Fibroblast of the conjunctiva (primary cell): Measurements from ENCODE around the gene SKP2.
"Not testable (repeated sequence)": the region's sequence is repeated elsewhere in the genome, so short reads cannot be mapped to it uniquely, and the experiment has no call there.

Source experiments
- DNase-seq: peaks from one replicate; pipeline ENCODE4 v3.0.0-alpha.2; 2010; ENCODE audit warnings: low read depth

Gene SKP2

DNA sequence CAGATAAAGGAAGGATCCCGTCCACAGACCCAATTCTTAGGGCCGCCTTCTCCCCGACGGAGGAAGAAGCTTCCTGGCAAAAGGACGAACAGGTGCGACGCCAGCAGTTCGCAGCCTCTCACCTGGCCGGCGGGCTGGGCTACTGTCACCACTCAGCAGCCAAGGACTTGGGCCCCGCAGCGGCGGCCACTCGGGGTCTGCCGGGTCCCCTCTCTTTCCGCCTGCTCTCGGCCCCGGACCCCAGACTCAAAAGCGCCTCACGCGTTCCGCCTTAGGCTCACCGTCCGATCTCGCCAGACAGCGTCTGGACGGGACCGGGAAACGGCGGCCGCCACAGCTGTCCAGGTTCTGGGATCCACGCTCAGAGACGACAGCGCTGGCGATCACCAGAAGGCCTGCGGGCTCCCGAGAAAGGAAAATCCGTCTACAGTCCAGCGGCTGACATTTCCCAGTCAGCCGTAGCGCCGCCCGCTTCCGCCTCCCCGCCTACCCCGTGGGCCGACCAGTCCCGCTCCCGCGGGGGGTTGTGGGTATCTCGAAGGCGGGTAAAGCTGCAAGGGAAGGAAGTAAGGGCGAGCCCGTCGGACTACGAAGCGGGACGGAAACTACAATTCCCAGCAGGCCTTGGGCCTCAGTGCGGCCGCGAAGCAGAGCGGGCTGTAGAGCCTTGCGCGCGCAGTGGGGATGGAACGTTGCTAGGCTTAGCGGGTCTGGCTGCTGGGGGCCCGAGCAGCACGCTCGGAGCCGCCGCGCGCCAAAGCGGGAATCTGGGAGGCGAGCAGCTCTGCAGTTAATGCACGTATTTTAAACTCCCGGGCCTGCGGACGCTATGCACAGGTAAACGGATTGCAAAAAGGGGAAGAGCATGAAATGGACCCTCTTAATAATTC is at the start of gene SKP2, which contains the start of gene LMBRD2:
Gene SKP2 (plus strand): TSS at position 678 of the 890 bp plus-strand sequence. CDS start 152 bp downstream, at position 830.
Gene LMBRD2 (minus strand): TSS at position 454 of the 890 bp plus-strand sequence. CDS start 8,538 bp downstream, outside the sequence.
- peak; percentile 95 for DNase-seq

DNA sequence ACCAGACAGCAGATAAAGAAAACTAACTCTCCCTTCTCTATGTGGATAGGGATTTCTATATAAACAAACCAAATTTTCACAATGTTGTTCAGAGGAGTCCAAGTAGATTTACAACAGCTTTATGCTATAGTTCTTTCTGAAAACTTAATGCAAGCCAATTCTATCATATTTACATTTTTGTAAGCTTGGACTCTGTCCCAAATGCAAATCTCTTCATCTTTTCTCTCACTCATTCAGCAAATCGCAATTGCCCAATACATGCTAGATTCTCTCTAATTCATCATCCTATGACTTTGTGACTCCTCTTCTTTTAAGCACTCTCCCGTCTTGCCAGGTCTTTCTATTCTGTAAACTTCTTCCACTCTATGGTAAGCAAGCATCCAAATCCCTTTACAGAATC is 46.1 kb upstream of the SKP2 start:
- DNase-seq, result peak; percentile 27

DNA sequence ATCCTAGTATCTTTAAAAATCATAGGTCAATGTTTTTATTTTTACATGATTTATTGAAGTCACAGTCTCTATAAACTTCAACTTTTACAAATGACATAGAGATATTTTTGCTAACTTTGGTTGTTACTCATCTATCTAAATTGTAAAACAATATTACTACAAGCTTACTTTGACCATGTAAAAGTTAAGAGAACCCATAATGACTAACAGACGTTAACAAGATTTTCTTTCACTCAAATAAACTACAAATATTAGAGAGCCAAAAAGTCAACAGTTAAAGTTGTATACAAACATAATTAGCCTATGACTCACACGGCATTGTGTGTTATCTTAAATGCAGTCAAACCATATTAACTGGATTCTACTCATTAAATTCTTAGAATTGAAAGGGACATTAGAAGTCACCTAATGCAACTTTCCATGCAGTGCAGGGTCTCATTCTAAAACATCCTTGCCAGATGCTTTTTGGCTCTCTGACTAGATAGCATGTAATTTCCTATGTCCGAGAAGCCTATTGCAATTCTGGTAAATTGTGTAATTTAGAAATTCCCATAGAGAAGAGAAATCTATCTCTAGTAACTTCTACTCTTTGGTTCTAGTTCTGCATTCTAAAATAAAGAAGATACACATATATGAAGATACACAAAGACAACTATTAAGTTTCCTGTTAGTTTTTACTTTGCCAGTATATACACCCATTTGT is 43.0 kb upstream of the SKP2 start:
- DNase-seq, result no peak

DNA sequence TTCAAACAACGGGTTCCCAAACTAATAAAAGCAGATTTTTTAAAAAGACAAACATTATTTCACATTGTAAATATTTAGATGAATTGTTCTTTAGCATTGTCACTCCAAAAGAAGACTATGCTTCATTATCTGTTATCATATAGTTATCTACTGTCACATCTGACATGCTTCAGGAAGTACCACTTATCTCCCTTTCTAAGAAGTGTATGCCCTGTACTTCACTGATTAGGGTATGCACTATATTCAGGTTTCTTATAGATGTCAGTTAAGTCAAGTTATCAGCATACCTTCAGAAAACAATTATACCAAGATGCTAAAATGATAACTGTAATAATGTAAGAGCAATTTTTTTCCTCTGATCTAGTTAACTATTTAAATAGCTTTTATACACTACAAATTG is 40.7 kb upstream of the SKP2 start:
- no peak for DNase-seq

DNA sequence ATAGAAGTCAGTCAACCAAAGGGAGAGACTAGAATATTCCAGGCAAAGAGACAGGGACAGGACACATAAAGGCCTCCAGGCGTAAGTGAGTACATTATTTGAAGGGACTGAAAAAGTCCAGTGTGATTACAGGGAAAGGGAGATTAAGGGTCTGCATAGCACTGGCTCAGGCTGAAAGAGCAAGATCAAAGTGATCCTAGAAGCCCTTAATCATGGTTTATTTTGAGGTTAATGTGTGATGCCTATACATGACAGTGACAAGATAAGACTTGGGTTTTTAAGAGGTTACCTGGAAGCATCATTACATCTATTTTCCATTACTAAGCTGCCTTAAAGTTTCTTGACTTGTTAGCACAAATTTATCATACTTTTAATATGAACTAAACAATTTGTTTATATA is 26.0 kb upstream of the SKP2 start:
- no peak for DNase-seq

GRCh38 chr5:36128795-36129194 is 23.1 kb upstream of the SKP2 start:
- no peak for DNase-seq

GRCh38 chr5:36129666-36130065 is 22.2 kb upstream of the SKP2 start:
- not testable (repeated sequence) for DNase-seq

DNA sequence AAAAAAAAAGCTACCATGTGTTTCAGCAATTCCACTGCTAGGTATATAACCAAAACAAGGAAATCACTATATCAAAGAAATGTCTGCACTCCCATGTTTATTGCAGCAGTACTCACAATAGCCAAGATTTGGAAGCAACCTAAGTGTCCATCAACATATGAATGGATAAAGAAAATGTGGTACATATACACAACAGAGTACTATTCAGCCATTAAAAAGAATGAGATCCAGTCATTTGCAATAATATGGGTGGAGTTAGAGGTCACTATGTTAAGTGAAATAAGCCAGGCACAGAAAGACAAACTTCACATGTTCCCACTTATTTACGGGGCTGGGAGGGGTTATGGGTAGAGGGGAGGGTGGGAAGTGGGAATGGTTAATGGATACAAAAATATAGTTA is 18.9 kb upstream of the SKP2 start:
- DNase-seq, result not testable (repeated sequence)

DNA sequence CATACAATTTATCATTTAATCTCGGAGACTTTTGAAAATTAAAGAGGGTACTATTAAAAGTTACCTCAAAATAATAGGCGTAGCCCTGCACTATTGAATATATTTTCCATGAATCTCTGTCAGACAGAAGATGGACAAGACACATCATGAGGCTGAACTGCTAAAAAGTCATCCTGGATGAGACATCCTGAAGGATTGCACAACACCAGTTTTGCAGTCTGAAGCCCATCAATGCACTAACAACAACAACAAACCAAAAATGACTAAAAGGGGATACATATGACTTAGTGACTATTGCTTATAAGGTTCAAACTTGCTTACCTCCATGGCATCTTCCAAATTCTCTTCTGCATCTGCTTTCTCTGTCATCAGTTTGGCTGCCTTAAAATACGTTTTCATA is 15.9 kb upstream of the SKP2 start:
- DNase-seq, result no peak

DNA sequence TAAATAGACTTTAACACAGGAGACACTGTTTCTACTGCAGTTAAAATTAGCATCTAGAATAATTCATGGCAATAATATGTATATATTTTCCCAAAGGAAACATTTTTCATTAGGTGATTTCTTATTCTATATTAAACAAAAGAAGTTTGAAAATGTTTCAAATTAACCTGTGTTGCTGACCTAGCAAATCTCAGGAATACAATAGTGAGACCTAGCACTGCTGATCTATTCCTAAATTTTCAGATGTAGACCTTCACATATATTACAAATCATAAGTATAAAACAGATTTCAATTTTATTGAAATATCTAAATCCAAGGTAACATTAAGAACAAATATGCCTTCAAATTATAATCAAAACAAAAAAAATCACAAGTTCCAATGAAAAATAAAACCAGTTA is 15.3 kb upstream of the SKP2 start:
- DNase-seq, result no peak

- DNase-seq, result no peak
Measured at GRCh38 chr5:36138900-36139683, 12.8 kb upstream of the SKP2 start.

- DNase-seq, result no peak
Measured at GRCh38 chr5:36145311-36145710, 6.6 kb upstream of the SKP2 start.

DNA sequence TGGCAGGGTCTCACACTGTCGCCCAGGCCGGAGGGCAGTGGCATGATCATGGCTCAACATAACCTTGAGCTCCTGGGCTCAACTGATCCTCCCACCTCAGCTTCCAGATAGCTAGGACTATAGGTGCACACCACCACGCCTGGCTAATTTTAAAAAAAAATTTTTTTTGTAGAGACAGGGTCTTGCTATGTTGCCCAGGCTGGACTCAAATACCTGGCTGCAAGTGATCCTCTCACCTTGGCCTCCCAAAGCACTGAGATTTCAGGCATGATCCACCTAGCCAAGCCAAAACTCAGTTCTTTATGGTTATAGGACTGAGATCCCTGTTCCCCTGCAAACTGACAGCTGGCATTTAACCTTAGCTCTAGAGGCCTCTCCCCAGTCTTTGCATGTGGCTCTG is 5.5 kb upstream of the SKP2 start:
- DNase-seq, result no peak

DNA sequence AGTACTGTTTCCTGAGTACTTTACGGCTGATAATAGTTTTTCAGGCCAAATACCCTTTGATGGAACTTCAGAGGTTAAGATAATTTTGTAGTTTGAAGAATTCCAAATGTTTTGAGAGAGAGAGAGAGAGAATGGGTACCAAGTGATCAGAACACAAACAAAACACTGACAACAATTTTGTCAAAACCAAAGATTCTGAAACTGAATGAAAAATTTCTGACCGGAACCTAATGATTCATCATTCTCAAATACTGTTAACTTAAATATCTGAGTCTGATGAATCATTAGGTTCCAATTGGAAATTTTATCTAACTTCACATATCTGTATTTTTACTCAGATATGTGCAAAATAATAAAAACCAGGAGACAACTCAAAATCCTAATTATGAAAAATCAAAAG is 4.2 kb upstream of the SKP2 start:
- DNase-seq, result no peak

DNA sequence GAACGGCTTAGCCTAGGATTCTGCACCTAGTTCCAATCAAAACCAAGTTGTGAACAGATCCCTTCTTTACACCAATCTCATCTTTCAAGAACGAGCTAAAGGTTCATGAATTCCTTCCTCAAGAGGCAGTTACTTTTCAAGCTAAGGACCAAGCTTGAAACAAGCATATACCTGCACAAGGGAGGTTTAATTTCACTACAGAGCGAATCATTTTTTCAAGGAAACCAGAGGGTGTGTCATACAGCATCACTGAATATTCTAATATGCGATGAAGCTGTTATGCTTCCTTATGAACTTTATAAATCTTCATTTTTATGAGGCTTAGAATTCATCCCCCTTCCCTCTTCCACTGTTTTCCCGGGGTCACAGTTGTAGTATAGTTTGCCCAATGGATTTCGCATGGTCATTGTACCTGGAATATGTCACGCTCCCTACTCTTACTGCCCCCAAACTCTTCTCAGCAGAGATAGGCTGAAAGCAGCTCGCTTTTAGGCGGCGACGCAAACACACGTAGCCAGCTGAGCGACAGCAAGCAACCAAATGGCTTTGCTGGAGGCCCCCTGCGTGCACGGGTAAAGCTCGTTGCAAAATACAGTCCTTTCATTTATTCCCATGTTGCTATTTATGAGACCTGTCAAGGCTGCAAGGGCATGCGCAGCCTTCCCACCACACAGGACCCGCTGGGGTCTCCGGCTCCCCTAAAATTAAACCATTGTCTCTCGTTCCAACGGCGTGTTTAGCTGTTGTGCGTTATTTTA is 1.1 kb upstream of the SKP2 start:
- DNase-seq, result peak; percentile 16

GRCh38 chr5:36152324-36153297 is 700 bp downstream of the SKP2 start:
- DNase-seq, result no peak

GRCh38 chr5:36153298-36153677 is 1.4 kb downstream of the SKP2 start:
- no peak for DNase-seq

GRCh38 chr5:36153726-36154125 is 1.8 kb downstream of the SKP2 start:
- no peak for DNase-seq

GRCh38 chr5:36155291-36155690 is 3.4 kb downstream of the SKP2 start:
- DNase-seq, result no peak

DNA sequence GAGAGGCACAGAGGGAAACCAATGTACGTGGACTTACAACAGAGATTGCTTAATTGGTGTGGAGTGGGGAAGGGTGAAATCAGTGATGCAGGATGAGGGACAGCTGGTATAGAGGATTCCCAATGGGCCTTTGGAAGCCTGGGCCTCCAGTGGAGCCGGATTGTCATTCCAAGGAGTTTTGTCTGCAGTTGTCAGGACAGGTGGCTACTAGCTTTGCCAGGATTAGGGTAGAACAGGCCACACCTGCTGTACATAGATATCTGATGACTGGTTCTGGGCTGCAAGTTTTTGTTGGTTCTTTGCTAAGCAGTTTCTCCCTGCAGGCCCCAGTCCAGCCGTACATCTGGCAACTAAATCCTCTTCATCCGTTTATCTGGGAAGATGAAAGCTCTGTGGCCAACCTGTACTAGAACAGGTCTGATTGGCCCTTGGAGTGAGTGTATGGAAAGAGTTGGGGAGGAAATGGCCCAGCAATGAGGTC is 4.2 kb downstream of the SKP2 start:
- no peak for DNase-seq
